Endothelial cell of umbilical vein (primary cell): ENCODE results near the gene CDH11. TPM values are rescaled to one million over a fixed set of nuclear protein-coding genes. Genes with fewer than 3 reads are reported as not detected.

Source experiments
- BruUV-seq: library from RNA; stranded (reverse); fragments of 400-500 nt; replicated peaks from 2 replicates; lab custom pipeline; 2021; lab: Mats Ljungman, UMichigan
- CTCF ChIA-PET: fragments of 300-600, 350-600 bp; sonication (Branson Sonifier 250); formaldehyde crosslinking; loops from one replicate; lab custom pipeline; 2021; ENCODE audit warnings: antibody characterized with exemption, inconsistent platforms; lab: Charles Lee
- POLR2A ChIA-PET: fragments of 300-600, 350-600 bp; sonication (Branson Sonifier 250); formaldehyde crosslinking; loops from one replicate; lab custom pipeline; 2021; ENCODE audit warnings: antibody characterized with exemption, inconsistent platforms; lab: Charles Lee
- DNase-seq: peaks from one replicate; pipeline ENCODE4 v3.0.0-alpha.2; 2011; ENCODE audit warnings: low read depth, low spot score
- FAIRE-seq: peaks from 2 replicates; lab custom pipeline; 2011; peaks lifted over from hg19 to GRCh38; lab: Jason Lieb, UNC
- H2AFZ ChIP-seq: 2 replicates; pipeline ENCODE4 v1.6.0; 2012; ENCODE audit warnings: low read depth, low read length, control low read depth, inconsistent platforms
- H3K27ac ChIP-seq: 2 replicates; pipeline ENCODE4 v1.5.1; 2011; ENCODE audit warnings: low read depth, mild to moderate bottlenecking, control low read depth, low read length, moderate library complexity; ENCODE audit not compliant: insufficient read depth
- H3K27me3 ChIP-seq, 2 experiments: 2 replicates each; pipeline versions ENCODE4 v1.6.0 to v1.6.1; 2011; ENCODE audit warnings: low read length in 2 of 2, mixed read lengths in 1 of 2; ENCODE audit not compliant: control insufficient read depth in 2 of 2, insufficient read depth in 2 of 2
- H3K36me3 ChIP-seq, 2 experiments: 2 replicates in 1 of 2; 3 replicates in 1 of 2; pipeline ENCODE4 v1.5.1; 2011; ENCODE audit warnings: low read length in 2 of 2, mild to moderate bottlenecking in 1 of 2, moderate library complexity in 1 of 2; ENCODE audit not compliant: control insufficient read depth in 2 of 2, insufficient read depth in 2 of 2; ENCODE audit errors: extremely low read depth in 1 of 2
- H3K4me1 ChIP-seq: 3 replicates; pipeline ENCODE4 v1.5.1; 2011; ENCODE audit warnings: mild to moderate bottlenecking, low read length; ENCODE audit not compliant: control insufficient read depth, insufficient read depth; ENCODE audit errors: extremely low read depth
- H3K4me2 ChIP-seq: 2 replicates; pipeline ENCODE4 v1.6.1; 2011; ENCODE audit warnings: low read length, control low read depth, mixed read lengths; ENCODE audit not compliant: insufficient read depth
- H3K4me3 ChIP-seq, 3 experiments: fragments of 200-600 bp in 1 of 3; sonication (generic), shearing (Covaris generic) in 1 of 3; replicated peaks in 1 of 3; 2 replicates each; pipeline ENCODE4 v1.5.1; 2011 to 2016; ENCODE audit warnings: control low read depth in 3 of 3, low read length in 3 of 3, mild to moderate bottlenecking in 2 of 3, inconsistent platforms in 1 of 3, low read depth in 1 of 3, moderate library complexity in 1 of 3; ENCODE audit not compliant: insufficient read depth in 1 of 3
- H3K79me2 ChIP-seq: 2 replicates; pipeline ENCODE4 v1.6.0; 2012; ENCODE audit warnings: low read length, inconsistent platforms; ENCODE audit not compliant: control insufficient read depth, insufficient read depth
- H3K9ac ChIP-seq: replicated peaks from 2 replicates; pipeline ENCODE3; 2011; ENCODE audit warnings: low read length, control low read depth; ENCODE audit not compliant: insufficient read depth; ENCODE audit errors: extremely low read depth
- H3K9me1 ChIP-seq: replicated peaks from 3 replicates; pipeline ENCODE4 v1.6.0; 2011; ENCODE audit warnings: mild to moderate bottlenecking, low read length; ENCODE audit not compliant: control insufficient read depth, insufficient read depth; ENCODE audit errors: extremely low read depth
- H3K9me3 ChIP-seq: replicated peaks from 2 replicates; pipeline ENCODE4 v1.5.1; 2012; ENCODE audit warnings: low read length, inconsistent platforms; ENCODE audit not compliant: control insufficient read depth, insufficient read depth
- H4K20me1 ChIP-seq: replicated peaks from 2 replicates; pipeline ENCODE3; 2011; ENCODE audit warnings: mild to moderate bottlenecking, low read length; ENCODE audit not compliant: control insufficient read depth, insufficient read depth; ENCODE audit errors: extremely low read depth
- EZH2 ChIP-seq: IDR thresholded peaks from 2 replicates; pipeline ENCODE4 v1.6.1; 2012; ENCODE audit warnings: borderline replicate concordance, low read depth, mild to moderate bottlenecking, moderate library complexity, low read length, inconsistent platforms; ENCODE audit not compliant: severe bottlenecking
- FOS ChIP-seq: IDR thresholded peaks from 2 replicates; pipeline ENCODE4 v1.6.1; 2011; ENCODE audit warnings: mild to moderate bottlenecking, low read length, moderate library complexity, borderline replicate concordance; ENCODE audit not compliant: insufficient read depth
- GATA2 ChIP-seq: IDR thresholded peaks from 2 replicates; pipeline ENCODE4 v1.7.0; 2011; ENCODE audit warnings: low read depth, mild to moderate bottlenecking, moderate library complexity, mixed read lengths, low read length; ENCODE audit not compliant: insufficient read length, insufficient read depth
- JUN ChIP-seq: IDR thresholded peaks from 2 replicates; pipeline ENCODE4 v1.6.1; 2011; ENCODE audit warnings: borderline replicate concordance, low read depth; ENCODE audit not compliant: insufficient read length, insufficient read depth
- MYC ChIP-seq: IDR thresholded peaks from one replicate; pipeline ENCODE4 v1.6.1; 2011; ENCODE audit warnings: mild to moderate bottlenecking, low read depth, low read length
- POLR2A ChIP-seq: IDR thresholded peaks from 2 replicates; pipeline ENCODE4 v1.6.1; 2012; ENCODE audit warnings: low read depth, mild to moderate bottlenecking, control low read depth, low read length
- POLR2AphosphoS5 ChIP-seq: IDR thresholded peaks from 2 replicates; pipeline ENCODE4 v1.6.1; 2012; ENCODE audit warnings: low read depth, mild to moderate bottlenecking, control low read depth, low read length, moderate library complexity; ENCODE audit not compliant: insufficient read depth
- dilution Hi-C: fragments of 300-500 bp; cut with MboI; formaldehyde crosslinking; loops from one replicate; pipeline ENCODE4 v1.15.0; 2019; ENCODE audit warnings: low sequenced_read_pairs; ENCODE audit not compliant: extremely low pct_ligation_motif_present
- intact Hi-C: fragments of 100-400 bp; cut with micrococcal nuclease; formaldehyde crosslinking; loops from one replicate; pipeline ENCODE4 v1.10.0; 2022
- polyA plus RNA-seq, 4 experiments: library from polyadenylated mRNA; depleted of rRNA in 3 of 4; stranded (reverse) in 3 of 4; unstranded in 1 of 4; fragments of >200 nt; gene quantifications; 2 replicates each; pipeline versions ENCODE4 v1.2.1 to v1.2.3, GENCODE V29; 2011 to 2012; ENCODE audit warnings: missing spikeins in 1 of 4
- total RNA-seq: library from RNA; stranded (reverse); gene quantifications from 2 replicates; pipeline ENCODE4 v1.2.3, GENCODE V29; 2021
- TF ChIP-seq, protein P1 (sequence below), 2 donors: IDR thresholded peaks; 1 replicate in 1 of 2; 2 replicates in 1 of 2; pipeline ENCODE4 v1.5.1; 2011; ENCODE audit warnings: low read length in 2 of 2, mild to moderate bottlenecking in 2 of 2, moderate library complexity in 2 of 2, control low read depth in 1 of 2, inconsistent platforms in 1 of 2, low read depth in 1 of 2; ENCODE audit not compliant: insufficient read depth in 1 of 2; ENCODE audit errors: extremely low read depth in 1 of 2
- TF ChIP-seq, protein P2 (sequence below): IDR thresholded peaks from 2 replicates; pipeline ENCODE4 v1.6.1; 2011; ENCODE audit not compliant: insufficient read depth, insufficient read length

CDH11 gene
- total and polyA plus RNA-seq, 2 donors (not counting 3 experiments of a cell fraction or from before 2014, with no cell fraction given) = 30.4 to 32.7 TPM

- no peak overlapping the region for H3K4me2 ChIP-seq
Observed at GRCh38 chr16:65010125-65010524, 111.7 kb downstream of the CDH11 start.

More at GRCh38 chr16:65010125-65010524, 111.7 kb downstream of the CDH11 start:
- DNase-seq (no peak), FAIRE-seq (no peak)
- H3K4me1 ChIP-seq = no peaks in the 10 kb centered on the region
- no peak overlapping the region for H2AFZ ChIP-seq
- H3K9ac ChIP-seq = no peak overlapping the region
- H4K20me1 ChIP-seq = no peaks in the 10 kb centered on the region
- TF ChIP-seq FOS (no peak), JUN (no peak), MYC (no peak), GATA2 (no peak), POLR2AphosphoS5 (no peak), POLR2A (no peak), EZH2 (no peak)
- TF ChIP-seq, protein P1, sequence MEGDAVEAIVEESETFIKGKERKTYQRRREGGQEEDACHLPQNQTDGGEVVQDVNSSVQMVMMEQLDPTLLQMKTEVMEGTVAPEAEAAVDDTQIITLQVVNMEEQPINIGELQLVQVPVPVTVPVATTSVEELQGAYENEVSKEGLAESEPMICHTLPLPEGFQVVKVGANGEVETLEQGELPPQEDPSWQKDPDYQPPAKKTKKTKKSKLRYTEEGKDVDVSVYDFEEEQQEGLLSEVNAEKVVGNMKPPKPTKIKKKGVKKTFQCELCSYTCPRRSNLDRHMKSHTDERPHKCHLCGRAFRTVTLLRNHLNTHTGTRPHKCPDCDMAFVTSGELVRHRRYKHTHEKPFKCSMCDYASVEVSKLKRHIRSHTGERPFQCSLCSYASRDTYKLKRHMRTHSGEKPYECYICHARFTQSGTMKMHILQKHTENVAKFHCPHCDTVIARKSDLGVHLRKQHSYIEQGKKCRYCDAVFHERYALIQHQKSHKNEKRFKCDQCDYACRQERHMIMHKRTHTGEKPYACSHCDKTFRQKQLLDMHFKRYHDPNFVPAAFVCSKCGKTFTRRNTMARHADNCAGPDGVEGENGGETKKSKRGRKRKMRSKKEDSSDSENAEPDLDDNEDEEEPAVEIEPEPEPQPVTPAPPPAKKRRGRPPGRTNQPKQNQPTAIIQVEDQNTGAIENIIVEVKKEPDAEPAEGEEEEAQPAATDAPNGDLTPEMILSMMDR (IDR thresholded peaks at IDR 0.05; ENCODE audit: extremely low read depth in 1 of 2, insufficient read depth in 1 of 2, low read depth in 1 of 2, low read length in 2 of 2) = no peak
- TF ChIP-seq, protein P2, sequence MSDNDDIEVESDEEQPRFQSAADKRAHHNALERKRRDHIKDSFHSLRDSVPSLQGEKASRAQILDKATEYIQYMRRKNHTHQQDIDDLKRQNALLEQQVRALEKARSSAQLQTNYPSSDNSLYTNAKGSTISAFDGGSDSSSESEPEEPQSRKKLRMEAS = no peak
- H3K9me1 ChIP-seq = no peaks in the 10 kb centered on the region
- no peaks in the 10 kb centered on the region for H3K9me3 ChIP-seq
- dilution Hi-C loops = no loop called here
- no TSS peak for BruUV-seq
- H3K27me3 ChIP-seq = no peaks in the 10 kb centered on the region
- H3K4me3 ChIP-seq = no peak overlapping the region
- no peak overlapping the region for H3K27ac ChIP-seq
- ChIA-PET CTCF (interaction anchor here (0.9 to 1.2 kb wide), 3 partner anchors 11 to 31 kb away, joined by 3 read pairs; no protein-coding TSS in a partner anchor), POLR2A (no interaction called here)
- intact Hi-C loops = no loop called here
- no peaks in the 10 kb centered on the region for H3K79me2 ChIP-seq
- no peaks in the 10 kb centered on the region for H3K36me3 ChIP-seq
